Measurements from ENCODE around the gene EFHC1.
A peak's percentile ranks its signal among the peaks of the same experiment; 100 is the strongest.
"Not testable (repeated sequence)": the region's sequence is repeated elsewhere in the genome, so short reads cannot be mapped to it uniquely, and the experiment has no call there.

Gene EFHC1

DNA sequence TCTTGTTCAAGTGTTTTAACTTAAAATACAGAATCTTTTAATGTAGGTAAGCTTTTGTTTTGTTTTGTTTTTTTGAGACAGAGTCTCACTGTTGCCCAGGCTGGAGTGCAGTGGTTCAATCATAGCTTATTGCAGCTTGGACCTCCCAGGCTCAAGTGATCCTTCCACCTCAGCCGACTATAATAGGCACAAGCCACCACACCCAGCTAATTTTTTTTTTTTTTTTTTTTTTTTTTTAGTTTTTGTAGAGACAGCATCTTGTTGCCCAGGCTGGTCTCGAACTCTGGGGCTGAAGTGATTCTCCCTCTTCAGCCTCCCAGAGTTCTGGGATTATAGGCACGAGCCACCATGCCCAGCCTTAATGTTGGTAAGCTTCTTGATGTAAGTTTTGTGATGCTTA, 3.3 kb downstream of the EFHC1 start:
- H3K27me3 ChIP-seq (ENCODE audit: control insufficient read depth, insufficient read depth, low read length), result no peaks in the 10 kb centered on the region
- no peaks in the 10 kb centered on the region for H3K36me3 ChIP-seq (ENCODE audit: control insufficient read depth, insufficient read depth, low read length)
- peaks cover 3% of the 10 kb centered on the region for H3K4me1 ChIP-seq (ENCODE audit: control insufficient read depth, insufficient read depth, low read length)
- no peak overlapping the region for H3K4me3 ChIP-seq (ENCODE audit: low read length)
- H3K9ac ChIP-seq (ENCODE audit: low read length), result no peak overlapping the region
- no peak overlapping the region for H3K27ac ChIP-seq (ENCODE audit: low read depth, low read length)

DNA sequence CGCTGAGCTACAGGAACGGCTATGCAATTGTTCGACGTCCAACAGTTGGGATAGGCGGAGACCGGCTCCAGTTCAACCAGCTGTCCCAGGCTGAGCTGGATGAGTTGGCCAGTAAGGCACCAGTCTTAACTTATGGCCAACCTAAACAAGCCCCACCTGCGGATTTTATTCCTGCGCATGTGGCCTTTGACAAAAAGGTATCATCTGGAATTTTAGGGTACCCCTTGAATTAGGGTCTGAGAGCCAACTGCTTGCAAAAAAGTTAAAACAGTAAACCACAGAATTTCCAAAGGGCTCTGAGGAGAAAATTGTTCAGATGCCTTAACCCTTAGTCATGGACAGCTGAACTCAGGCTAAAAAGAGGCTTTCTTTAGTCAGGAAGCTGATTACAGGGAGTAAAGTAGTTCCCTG, 3.8 kb downstream of the EFHC1 start:
- no peak overlapping the region for H3K4me3 ChIP-seq (ENCODE audit: low read length)
- H3K27me3 ChIP-seq (ENCODE audit: control insufficient read depth, insufficient read depth, low read length), result no peaks in the 10 kb centered on the region
- H3K27ac ChIP-seq (ENCODE audit: low read depth, low read length), result no peak overlapping the region
- no peaks in the 10 kb centered on the region for H3K36me3 ChIP-seq (ENCODE audit: control insufficient read depth, insufficient read depth, low read length)
- H3K9ac ChIP-seq (ENCODE audit: low read length), result no peak overlapping the region
- H3K4me1 ChIP-seq (ENCODE audit: control insufficient read depth, insufficient read depth, low read length), result peaks cover 3% of the 10 kb centered on the region

DNA sequence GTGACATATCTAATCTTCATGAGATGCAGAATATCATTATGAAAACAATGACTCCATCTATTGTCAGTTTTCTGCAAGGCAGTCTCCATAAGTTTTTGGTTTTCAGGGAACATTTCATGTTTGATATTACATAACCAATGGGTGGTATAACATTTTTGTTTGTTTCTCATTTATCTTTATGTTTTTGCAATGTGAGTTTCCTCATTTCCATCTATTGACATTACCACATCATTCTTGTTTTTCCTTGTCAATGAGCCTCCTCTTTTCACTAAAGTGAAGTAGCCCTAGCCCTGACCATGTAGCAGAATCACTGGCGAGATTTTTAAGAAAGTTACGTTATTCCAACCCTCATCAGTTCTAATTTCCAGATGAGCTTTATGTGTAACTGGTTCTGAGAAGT, 4.4 kb downstream of the EFHC1 start:
- Histone ChIP-seq H3K27me3 (ENCODE audit: control insufficient read depth, insufficient read depth, low read length) (no peaks in the 10 kb centered on the region), H3K36me3 (ENCODE audit: control insufficient read depth, insufficient read depth, low read length) (no peaks in the 10 kb centered on the region), H3K4me1 (ENCODE audit: control insufficient read depth, insufficient read depth, low read length) (peaks cover 3% of the 10 kb centered on the region), H3K27ac (ENCODE audit: low read depth, low read length) (peak overlapping the region; percentile 30), H3K4me3 (ENCODE audit: low read length) (no peak overlapping the region), H3K9ac (ENCODE audit: low read length) (no peak overlapping the region)

DNA sequence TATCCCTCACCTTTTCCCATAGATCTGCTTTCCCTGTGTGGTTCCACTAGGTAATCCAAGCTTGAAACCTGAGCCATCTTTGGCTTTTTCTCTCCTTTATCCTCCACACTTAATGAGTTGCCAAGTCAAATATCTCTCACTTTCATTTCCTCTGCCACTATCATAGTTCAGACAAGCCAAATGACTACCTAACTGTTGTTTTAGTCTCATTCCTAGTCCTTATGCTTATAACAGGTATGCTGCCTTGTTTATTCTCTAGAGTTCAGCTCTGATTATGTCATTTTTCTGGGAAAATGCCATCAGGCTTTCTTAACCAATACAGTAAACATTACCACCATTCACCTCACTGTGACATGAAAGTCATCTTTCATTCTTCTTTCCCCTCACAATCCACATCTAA, 6.5 kb downstream of the EFHC1 start:
- Histone ChIP-seq H3K27ac (ENCODE audit: low read depth, low read length) (no peak overlapping the region), H3K9ac (ENCODE audit: low read length) (no peak overlapping the region), H3K4me1 (ENCODE audit: control insufficient read depth, insufficient read depth, low read length) (no peaks in the 10 kb centered on the region), H3K27me3 (ENCODE audit: control insufficient read depth, insufficient read depth, low read length) (no peaks in the 10 kb centered on the region), H3K36me3 (ENCODE audit: control insufficient read depth, insufficient read depth, low read length) (no peaks in the 10 kb centered on the region), H3K4me3 (ENCODE audit: low read length) (no peak overlapping the region)

DNA sequence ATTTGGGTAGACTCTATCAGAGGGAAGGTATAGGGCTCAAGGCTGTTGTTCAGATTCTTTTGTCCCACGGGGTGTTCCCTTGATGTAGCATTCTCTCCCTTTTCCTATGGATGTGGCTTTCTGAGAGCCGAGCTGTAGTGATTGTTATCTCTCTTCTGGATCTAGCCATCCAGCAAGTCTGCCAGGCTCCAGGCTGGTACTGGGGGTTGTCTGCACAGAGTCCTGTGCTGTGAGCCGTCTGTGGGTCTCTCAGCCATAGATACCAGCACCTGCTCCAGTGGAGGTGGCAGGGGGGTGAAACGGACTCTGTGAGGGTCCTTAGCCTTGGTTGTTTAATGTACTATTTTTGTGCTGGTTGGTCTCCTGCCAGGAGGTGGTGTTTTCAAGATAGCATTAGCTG, 13.2 kb downstream of the EFHC1 start:
- not testable (repeated sequence) for H3K9ac ChIP-seq (ENCODE audit: low read length); H3K4me3 ChIP-seq (ENCODE audit: low read length); H3K36me3 ChIP-seq (ENCODE audit: control insufficient read depth, insufficient read depth, low read length); H3K27me3 ChIP-seq (ENCODE audit: control insufficient read depth, insufficient read depth, low read length); H3K4me1 ChIP-seq (ENCODE audit: control insufficient read depth, insufficient read depth, low read length); H3K27ac ChIP-seq (ENCODE audit: low read depth, low read length)

DNA sequence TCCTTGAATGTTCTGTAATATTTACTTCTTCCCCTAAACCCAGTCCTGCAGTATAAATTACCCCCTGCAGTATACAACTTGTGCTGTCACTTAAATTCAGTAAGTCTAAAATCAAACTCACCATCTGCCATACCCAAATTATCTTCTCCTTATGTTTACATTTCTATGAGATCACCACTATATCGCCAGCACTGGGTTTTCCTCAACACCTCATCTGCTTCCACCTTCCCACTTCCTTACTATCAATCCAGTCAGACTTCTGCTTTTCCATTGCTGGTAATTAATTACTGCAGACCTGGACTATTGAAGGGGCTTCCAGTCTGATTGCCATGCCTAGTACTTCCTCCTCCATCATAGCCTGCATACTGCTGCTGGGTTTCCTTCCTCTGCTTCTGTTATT, 15.2 kb downstream of the EFHC1 start:
- H3K4me1 ChIP-seq (ENCODE audit: control insufficient read depth, insufficient read depth, low read length), result no peaks in the 10 kb centered on the region
- no peaks in the 10 kb centered on the region for H3K36me3 ChIP-seq (ENCODE audit: control insufficient read depth, insufficient read depth, low read length)
- H3K27me3 ChIP-seq (ENCODE audit: control insufficient read depth, insufficient read depth, low read length), result no peaks in the 10 kb centered on the region
- no peak overlapping the region for H3K27ac ChIP-seq (ENCODE audit: low read depth, low read length)
- no peak overlapping the region for H3K9ac ChIP-seq (ENCODE audit: low read length)
- H3K4me3 ChIP-seq (ENCODE audit: low read length), result no peak overlapping the region

DNA sequence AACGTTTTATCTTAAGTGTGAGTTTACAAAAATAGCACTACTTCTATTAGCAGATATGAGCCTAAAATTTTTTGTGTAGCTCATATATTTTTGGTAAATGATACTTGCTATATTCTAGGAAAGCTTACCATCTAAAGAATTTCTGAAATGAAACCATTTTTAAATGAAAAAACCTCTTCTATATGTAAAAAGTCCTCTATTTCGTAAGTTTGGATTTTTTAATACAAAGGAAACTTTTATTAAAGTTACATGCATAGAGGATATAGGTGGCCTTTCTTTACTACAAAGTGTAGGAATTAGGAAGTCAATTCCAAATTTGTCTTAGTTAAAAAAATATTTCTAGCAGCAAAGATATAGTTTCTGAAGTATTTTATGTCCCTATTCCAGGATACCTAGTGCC, 18.8 kb downstream of the EFHC1 start:
- no peak overlapping the region for H3K4me3 ChIP-seq (ENCODE audit: low read length)
- no peaks in the 10 kb centered on the region for H3K27me3 ChIP-seq (ENCODE audit: control insufficient read depth, insufficient read depth, low read length)
- H3K36me3 ChIP-seq (ENCODE audit: control insufficient read depth, insufficient read depth, low read length), result no peaks in the 10 kb centered on the region
- no peak overlapping the region for H3K9ac ChIP-seq (ENCODE audit: low read length)
- H3K27ac ChIP-seq (ENCODE audit: low read depth, low read length), result no peak overlapping the region
- no peaks in the 10 kb centered on the region for H3K4me1 ChIP-seq (ENCODE audit: control insufficient read depth, insufficient read depth, low read length)

DNA sequence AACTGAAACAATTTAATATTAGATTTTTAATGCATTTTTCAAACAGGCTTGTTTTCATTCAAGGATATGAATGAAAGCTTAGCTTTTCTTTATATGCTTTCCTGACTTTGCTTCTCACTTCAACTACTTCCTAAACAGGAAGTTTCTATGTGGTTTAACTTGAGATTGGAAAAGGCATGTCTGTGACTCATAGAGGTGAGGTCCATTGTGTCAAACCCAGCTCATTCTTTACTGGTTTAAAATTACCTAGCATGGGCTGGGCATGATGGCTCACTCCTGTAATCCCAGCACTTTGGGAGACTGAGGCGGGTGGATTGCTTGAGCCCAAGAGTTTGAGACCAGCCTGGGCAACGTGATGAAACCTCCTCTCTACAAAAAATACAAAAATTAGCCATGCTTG, 34.4 kb downstream of the EFHC1 start:
- Histone ChIP-seq H3K9ac (ENCODE audit: low read length) (no peak overlapping the region), H3K4me1 (ENCODE audit: control insufficient read depth, insufficient read depth, low read length) (no peaks in the 10 kb centered on the region), H3K4me3 (ENCODE audit: low read length) (no peak overlapping the region), H3K27me3 (ENCODE audit: control insufficient read depth, insufficient read depth, low read length) (no peaks in the 10 kb centered on the region), H3K27ac (ENCODE audit: low read depth, low read length) (no peak overlapping the region), H3K36me3 (ENCODE audit: control insufficient read depth, insufficient read depth, low read length) (no peaks in the 10 kb centered on the region)

DNA sequence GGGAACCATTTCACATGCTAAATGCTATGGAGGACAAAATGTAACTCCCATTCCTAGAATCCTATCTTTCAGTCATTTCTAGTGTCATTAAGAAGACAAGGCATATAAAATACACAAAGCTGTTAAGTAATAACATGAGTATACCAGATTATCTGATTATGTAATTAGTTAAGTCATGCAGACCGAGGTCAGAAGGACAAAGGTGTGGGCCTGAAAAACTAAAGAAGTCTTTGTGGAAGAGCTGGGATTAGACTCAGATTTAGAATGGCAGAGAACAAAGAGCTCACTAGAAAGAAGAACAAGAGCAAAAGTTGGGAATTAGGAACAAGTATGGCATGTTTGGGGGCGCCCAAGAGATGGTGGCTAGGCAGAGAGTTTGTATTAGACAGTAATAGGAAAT, 37.0 kb downstream of the EFHC1 start:
- no peak overlapping the region for H3K27ac ChIP-seq (ENCODE audit: low read depth, low read length)
- H3K4me1 ChIP-seq (ENCODE audit: control insufficient read depth, insufficient read depth, low read length), result no peaks in the 10 kb centered on the region
- H3K9ac ChIP-seq (ENCODE audit: low read length), result no peak overlapping the region
- H3K4me3 ChIP-seq (ENCODE audit: low read length), result no peak overlapping the region
- H3K36me3 ChIP-seq (ENCODE audit: control insufficient read depth, insufficient read depth, low read length), result no peaks in the 10 kb centered on the region
- H3K27me3 ChIP-seq (ENCODE audit: control insufficient read depth, insufficient read depth, low read length), result no peaks in the 10 kb centered on the region

DNA sequence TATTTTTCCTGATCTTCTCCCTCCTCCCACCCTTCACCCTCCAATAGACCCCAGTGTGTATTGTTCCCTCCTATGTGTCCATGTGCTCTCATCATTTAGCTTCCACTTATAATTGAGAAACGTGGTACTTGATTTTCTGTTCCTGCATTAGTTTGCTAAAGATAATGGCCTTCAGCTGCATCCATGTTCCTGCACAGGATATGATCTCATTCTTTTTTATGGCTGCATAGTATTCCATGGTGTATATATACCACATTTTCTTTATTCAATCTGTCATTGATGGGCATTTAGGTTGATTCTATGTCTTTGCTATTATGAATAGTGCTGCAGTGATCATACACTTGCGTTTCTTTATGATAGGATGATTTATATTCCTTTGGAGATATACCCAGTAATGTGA, 41.1 kb downstream of the EFHC1 start:
- not testable (repeated sequence) for H3K4me3 ChIP-seq (ENCODE audit: low read length); H3K9ac ChIP-seq (ENCODE audit: low read length); H3K27me3 ChIP-seq (ENCODE audit: control insufficient read depth, insufficient read depth, low read length); H3K4me1 ChIP-seq (ENCODE audit: control insufficient read depth, insufficient read depth, low read length); H3K27ac ChIP-seq (ENCODE audit: low read depth, low read length); H3K36me3 ChIP-seq (ENCODE audit: control insufficient read depth, insufficient read depth, low read length)

DNA sequence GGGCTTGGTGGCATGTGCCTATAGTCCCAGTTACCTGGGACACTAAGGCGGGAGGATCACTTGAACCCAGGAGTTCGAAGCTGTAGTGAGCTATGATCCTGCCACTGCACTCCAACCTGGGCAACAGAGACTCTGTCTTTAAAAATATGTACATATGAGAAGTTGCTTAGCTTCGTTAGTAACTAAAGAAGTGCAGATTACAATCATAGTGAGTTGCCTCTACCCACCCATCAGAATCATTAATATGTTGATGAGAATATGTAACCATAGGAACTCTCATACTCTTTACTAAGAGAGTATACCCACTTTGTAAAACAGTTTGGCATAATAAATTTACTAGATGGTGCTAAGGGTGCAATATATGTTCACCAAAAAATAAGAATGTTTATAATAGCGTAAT, 54.0 kb downstream of the EFHC1 start:
- no peaks in the 10 kb centered on the region for H3K27me3 ChIP-seq (ENCODE audit: control insufficient read depth, insufficient read depth, low read length)
- H3K9ac ChIP-seq (ENCODE audit: low read length), result no peak overlapping the region
- H3K36me3 ChIP-seq (ENCODE audit: control insufficient read depth, insufficient read depth, low read length), result no peaks in the 10 kb centered on the region
- H3K4me3 ChIP-seq (ENCODE audit: low read length), result no peak overlapping the region
- H3K4me1 ChIP-seq (ENCODE audit: control insufficient read depth, insufficient read depth, low read length), result no peaks in the 10 kb centered on the region
- no peak overlapping the region for H3K27ac ChIP-seq (ENCODE audit: low read depth, low read length)

DNA sequence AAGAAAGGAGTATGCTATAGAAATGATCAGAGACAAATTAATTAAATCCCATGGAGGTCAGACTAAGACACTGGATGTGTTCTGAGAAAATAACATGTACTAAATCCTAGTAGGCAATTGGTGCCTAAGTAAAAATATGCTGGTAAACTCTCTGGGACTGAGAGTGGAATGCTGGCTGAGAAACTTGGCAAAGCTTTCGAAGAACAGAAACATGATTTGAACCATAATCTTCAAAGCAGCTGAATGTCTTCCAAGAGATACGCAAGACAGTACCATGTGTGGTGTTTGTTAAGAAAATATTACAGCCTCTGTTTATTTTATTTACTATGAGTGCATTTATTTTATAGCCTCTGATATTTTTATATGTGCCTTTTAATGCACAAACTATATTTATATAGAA, 55.2 kb downstream of the EFHC1 start:
- H3K9ac ChIP-seq (ENCODE audit: low read length), result no peak overlapping the region

DNA sequence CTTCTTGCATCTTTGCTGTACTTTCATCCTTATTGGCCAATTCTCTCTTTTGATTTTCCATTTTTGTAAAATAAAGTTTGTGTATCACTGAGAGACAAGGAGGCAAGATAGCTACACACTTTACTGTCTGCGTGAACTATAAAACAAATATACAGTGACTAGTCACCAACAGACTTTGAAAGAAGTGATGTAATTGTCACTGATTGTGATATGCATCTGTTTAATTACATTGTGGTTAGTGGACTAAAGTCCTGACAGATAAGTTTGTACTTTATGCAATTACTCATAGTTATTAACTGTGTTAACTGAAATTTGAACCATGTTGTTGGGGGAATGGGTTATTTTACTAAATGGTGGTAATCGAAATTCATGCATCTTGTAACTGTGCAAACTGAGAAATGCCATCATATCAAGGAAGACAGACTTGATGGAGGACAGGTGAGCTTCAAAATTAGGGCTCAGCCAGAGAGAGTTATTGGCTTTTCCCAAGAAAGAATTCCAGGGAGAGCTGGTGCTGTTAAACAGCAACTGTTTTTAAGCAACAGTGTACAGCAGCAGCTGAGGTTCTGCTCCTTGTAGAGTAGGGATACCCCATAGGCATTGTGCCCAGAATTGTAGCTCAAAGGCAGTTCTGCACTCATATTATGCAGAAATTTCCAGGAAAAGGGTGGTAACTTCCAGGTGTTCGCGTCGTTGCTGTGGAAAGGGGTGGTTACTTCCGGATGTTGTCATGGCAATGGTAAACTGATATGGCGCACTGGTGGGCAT, 62.9 kb downstream of the EFHC1 start:
- no peak overlapping the region for H3K9ac ChIP-seq (ENCODE audit: low read length)
- no peaks in the 10 kb centered on the region for H3K27me3 ChIP-seq (ENCODE audit: control insufficient read depth, insufficient read depth, low read length)
- no peak overlapping the region for H3K4me3 ChIP-seq (ENCODE audit: low read length)
- H3K27ac ChIP-seq (ENCODE audit: low read depth, low read length), result no peak overlapping the region
- no peaks in the 10 kb centered on the region for H3K36me3 ChIP-seq (ENCODE audit: control insufficient read depth, insufficient read depth, low read length)
- H3K4me1 ChIP-seq (ENCODE audit: control insufficient read depth, insufficient read depth, low read length), result no peaks in the 10 kb centered on the region

More for the DNA sequence above, 55.2 kb downstream of the EFHC1 start:
- Histone ChIP-seq H3K4me1 (ENCODE audit: control insufficient read depth, insufficient read depth, low read length) (no peaks in the 10 kb centered on the region), H3K27ac (ENCODE audit: low read depth, low read length) (no peak overlapping the region), H3K27me3 (ENCODE audit: control insufficient read depth, insufficient read depth, low read length) (no peaks in the 10 kb centered on the region), H3K36me3 (ENCODE audit: control insufficient read depth, insufficient read depth, low read length) (no peaks in the 10 kb centered on the region), H3K4me3 (ENCODE audit: low read length) (no peak overlapping the region)
